Upper lobe of left lung (tissue), 4 donors: ENCODE data around the gene UBR7.
"Not testable (repeated sequence)": the region's sequence is repeated elsewhere in the genome, so short reads cannot be mapped to it uniquely, and the experiment has no call there.

ENCODE experiments used
- CTCF ChIP-seq, 6 experiments: fragments of 450-650 bp in 4 of 6; fragments of 200-600 bp in 2 of 6; sonication (generic) in 2 of 6; IDR thresholded peaks; one replicate each; pipeline ENCODE4 v1.5.1; 2016 to 2019; ENCODE audit warnings: antibody characterized with exemption in 6 of 6
- EP300 ChIP-seq, 4 donors: sonication (generic); formaldehyde crosslinking; IDR thresholded peaks; one replicate each; pipeline ENCODE4 v1.5.1; 2017; ENCODE audit warnings: antibody characterized with exemption in 4 of 4, control low read depth in 2 of 4
- POLR2A ChIP-seq, 4 donors: fragments of 450-650 bp; IDR thresholded peaks; one replicate each; pipeline ENCODE4 v1.5.1; 2016 to 2017; ENCODE audit warnings: antibody characterized with exemption in 4 of 4, mild to moderate bottlenecking in 2 of 4

DNA sequence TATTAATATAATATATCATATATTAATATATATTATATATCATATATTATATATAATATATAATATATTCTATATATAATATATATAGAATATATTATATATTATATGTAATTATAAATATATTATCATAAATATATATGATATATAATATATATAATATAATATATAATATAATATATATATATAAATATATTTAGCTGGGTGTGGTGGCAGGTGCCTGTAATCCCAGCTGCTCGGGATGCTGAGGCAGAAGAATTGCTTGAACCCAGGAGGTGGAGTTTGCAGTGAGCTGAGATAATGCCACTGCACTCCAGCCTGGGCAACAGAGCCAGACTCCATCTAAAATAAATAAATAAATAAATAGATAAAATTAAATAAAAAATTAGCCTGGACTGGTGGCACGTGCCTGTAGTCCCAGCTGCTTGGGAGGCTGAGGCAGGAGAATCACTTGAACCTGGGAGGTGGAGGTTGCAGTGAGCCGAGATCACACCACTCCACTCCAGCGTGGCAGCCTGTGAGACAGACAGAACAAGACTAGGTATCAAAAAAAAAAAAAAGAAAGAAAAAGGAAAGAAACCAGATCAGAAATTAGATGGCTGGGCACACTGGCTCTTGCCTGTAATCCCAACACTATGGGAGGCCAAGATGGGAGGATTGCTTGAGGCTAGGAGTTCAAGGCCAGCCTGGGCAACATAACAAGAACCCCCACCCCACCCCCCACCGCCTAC, 47.3 kb upstream of the UBR7 start:
- not testable (repeated sequence) for TF ChIP-seq EP300, CTCF, POLR2A (IDR thresholded peaks at IDR 0.05)
